ENCODE results near the gene SAMSN1. TPM values are rescaled to one million over a fixed set of nuclear protein-coding genes. Genes with fewer than 3 reads are reported as not detected.

The SAMSN1 gene
- total RNA-seq, 1 donor from 2014 or later, result 1.2 TPM

- Mint-ChIP-seq H3K27ac (no peak overlapping the region), H3K4me1 (no peaks in the 10 kb centered on the region), H3K9me3 (no peaks in the 10 kb centered on the region), H3K4me3 (no peak overlapping the region), H3K27me3 (ENCODE audit: insufficient read depth, low read depth) (no peaks in the 10 kb centered on the region), H3K36me3 (no peaks in the 10 kb centered on the region)
- no peak overlapping the region for H3K4me2 ChIP-seq
- H3F3A ChIP-seq (ENCODE audit: low read depth), result no peaks in the 10 kb centered on the region
- no peak overlapping the region for H3K27ac ChIP-seq
- H3K9me3 ChIP-seq (ENCODE audit: low read depth), result no peaks in the 10 kb centered on the region
- H3K4me3 ChIP-seq, result no peak overlapping the region
- H3K4me1 ChIP-seq, result peaks cover 3% of the 10 kb centered on the region
- H3K79me2 ChIP-seq (ENCODE audit: low read depth), result no peaks in the 10 kb centered on the region
- TF ChIP-seq EZH2 (IDR thresholded peaks at IDR 0.05), result no peak
- TF ChIP-seq CTCF (IDR thresholded peaks at IDR 0.05), result no peak
- no peak for TF ChIP-seq EZH2phosphoT487 (IDR thresholded peaks at IDR 0.05)
- H3K27me3 ChIP-seq, result no peaks in the 10 kb centered on the region
- no peak for DNase-seq (ENCODE audit: low spot score)
- H4K20me1 ChIP-seq (ENCODE audit: low read depth), result no peaks in the 10 kb centered on the region
- H3K36me3 ChIP-seq, result no peaks in the 10 kb centered on the region
- no peak overlapping the region for H2AFZ ChIP-seq (replicated peaks)
- H3K9ac ChIP-seq, result no peak overlapping the region
Observed at GRCh38 chr21:14559102-14559501, 13.0 kb upstream of the SAMSN1 start.

- Mint-ChIP-seq H3K27me3 (ENCODE audit: insufficient read depth, low read depth) (peaks cover 2% of the 10 kb centered on the region), H3K4me1 (no peaks in the 10 kb centered on the region), H3K36me3 (no peaks in the 10 kb centered on the region), H3K4me3 (no peak overlapping the region), H3K27ac (no peak overlapping the region), H3K9me3 (no peaks in the 10 kb centered on the region)
- no peaks in the 10 kb centered on the region for H3K79me2 ChIP-seq (ENCODE audit: low read depth)
- H3K27me3 ChIP-seq, result no peaks in the 10 kb centered on the region
- H4K20me1 ChIP-seq (ENCODE audit: low read depth), result no peaks in the 10 kb centered on the region
- H3K36me3 ChIP-seq, result no peaks in the 10 kb centered on the region
- no peak overlapping the region for H3K4me2 ChIP-seq
- no peaks in the 10 kb centered on the region for H3F3A ChIP-seq (ENCODE audit: low read depth)
- DNase-seq (ENCODE audit: low spot score), result no peak
- peaks cover 3% of the 10 kb centered on the region for H3K4me1 ChIP-seq
- no peak overlapping the region for H3K27ac ChIP-seq
- H2AFZ ChIP-seq (replicated peaks), result no peak overlapping the region
- TF ChIP-seq CTCF (IDR thresholded peaks at IDR 0.05), result no peak
- no peak for TF ChIP-seq EZH2 (IDR thresholded peaks at IDR 0.05)
- TF ChIP-seq EZH2phosphoT487 (IDR thresholded peaks at IDR 0.05), result no peak
- no peak overlapping the region for H3K9ac ChIP-seq
- H3K9me3 ChIP-seq (ENCODE audit: low read depth), result no peaks in the 10 kb centered on the region
- H3K4me3 ChIP-seq, result no peak overlapping the region
Observed at GRCh38 chr21:14557413-14557812, 11.3 kb upstream of the SAMSN1 start.

GRCh38 chr21:14554948-14555347 lies 8.8 kb upstream of the SAMSN1 start:
- H3K9ac ChIP-seq, result no peak overlapping the region
- H3K27ac Mint-ChIP-seq, result no peak overlapping the region
- H3K79me2 ChIP-seq (ENCODE audit: low read depth), result no peaks in the 10 kb centered on the region
- no peaks in the 10 kb centered on the region for H3K27me3 ChIP-seq
- H2AFZ ChIP-seq (replicated peaks), result no peak overlapping the region
- no peak overlapping the region for H3K4me3 Mint-ChIP-seq
- H3K36me3 Mint-ChIP-seq, result no peaks in the 10 kb centered on the region
- no peaks in the 10 kb centered on the region for H3F3A ChIP-seq (ENCODE audit: low read depth)
- H3K27ac ChIP-seq, result no peak overlapping the region
- no peak overlapping the region for H3K4me3 ChIP-seq
- TF ChIP-seq CTCF (IDR thresholded peaks at IDR 0.05) (no peak), EZH2phosphoT487 (IDR thresholded peaks at IDR 0.05) (no peak), EZH2 (IDR thresholded peaks at IDR 0.05) (no peak)
- DNase-seq (ENCODE audit: low spot score), result no peak
- no peaks in the 10 kb centered on the region for H3K4me1 Mint-ChIP-seq
- H3K9me3 Mint-ChIP-seq, result no peaks in the 10 kb centered on the region
- no peaks in the 10 kb centered on the region for H4K20me1 ChIP-seq (ENCODE audit: low read depth)
- no peaks in the 10 kb centered on the region for H3K36me3 ChIP-seq
- H3K4me1 ChIP-seq, result peaks cover 3% of the 10 kb centered on the region
- peaks cover 2% of the 10 kb centered on the region for H3K27me3 Mint-ChIP-seq (ENCODE audit: insufficient read depth, low read depth)
- H3K9me3 ChIP-seq (ENCODE audit: low read depth), result no peaks in the 10 kb centered on the region
- H3K4me2 ChIP-seq, result no peak overlapping the region
